CD4-positive, alpha-beta T cell treated with Interferon alpha-2 for 1 hour (primary cell): ENCODE measurements around the gene LCLAT1.

ENCODE experiments used
- DNase-seq, 2 donors: peaks; one replicate each; pipeline ENCODE4 v3.0.0-alpha.2; 2020 to 2022

LCLAT1 gene

DNA sequence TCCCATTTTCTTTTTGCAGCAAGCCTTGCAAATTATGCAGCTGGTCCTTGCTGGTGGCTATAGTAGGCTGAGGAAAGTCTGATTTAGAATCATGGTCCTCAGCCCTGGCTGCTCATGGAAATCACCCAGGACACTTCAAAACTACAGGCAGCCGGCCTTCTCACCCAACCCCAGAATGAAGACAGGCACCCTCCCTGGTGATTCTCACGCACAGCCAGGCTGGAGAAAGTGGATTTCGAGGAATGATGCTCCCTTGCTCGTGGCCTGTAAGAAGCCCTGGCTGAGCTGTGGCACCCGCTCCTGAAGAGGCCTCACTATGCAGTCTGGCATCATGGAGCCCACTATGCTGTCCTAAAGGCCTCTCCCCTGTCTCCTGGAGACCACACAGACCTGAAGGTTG, 202.8 kb downstream of the LCLAT1 start:
- no peak for DNase-seq

DNA sequence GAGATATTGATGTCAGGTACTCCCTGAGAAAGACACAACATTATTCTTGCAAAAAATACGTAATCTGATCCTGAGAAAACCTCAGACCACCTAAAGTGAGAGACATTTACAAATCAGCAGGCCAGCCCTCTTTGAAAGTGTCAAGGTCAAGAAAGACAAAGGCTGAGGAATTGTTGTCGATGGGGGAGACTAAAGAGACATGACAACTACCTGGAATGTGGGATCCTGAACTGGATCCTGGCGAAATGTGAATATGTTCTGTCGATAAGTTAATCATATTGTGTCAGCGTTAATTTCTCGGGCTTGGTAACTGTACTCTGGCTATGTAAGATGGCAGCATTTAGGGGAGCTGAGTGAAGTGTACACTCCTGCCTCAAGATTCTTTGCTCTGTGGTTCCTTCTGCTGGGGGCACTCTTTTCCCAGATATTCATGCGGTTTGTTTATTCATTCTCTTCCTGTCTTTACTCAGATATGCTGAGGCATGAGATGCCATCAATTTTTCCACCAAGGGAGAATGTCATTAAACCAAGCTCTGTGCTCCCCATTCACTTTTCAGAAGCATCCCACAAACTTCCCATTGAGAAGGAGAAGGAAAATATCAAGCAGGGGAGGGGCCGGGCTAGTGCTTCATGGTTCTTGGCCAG, 205.3 kb downstream of the LCLAT1 start:
- no peak for DNase-seq

DNA sequence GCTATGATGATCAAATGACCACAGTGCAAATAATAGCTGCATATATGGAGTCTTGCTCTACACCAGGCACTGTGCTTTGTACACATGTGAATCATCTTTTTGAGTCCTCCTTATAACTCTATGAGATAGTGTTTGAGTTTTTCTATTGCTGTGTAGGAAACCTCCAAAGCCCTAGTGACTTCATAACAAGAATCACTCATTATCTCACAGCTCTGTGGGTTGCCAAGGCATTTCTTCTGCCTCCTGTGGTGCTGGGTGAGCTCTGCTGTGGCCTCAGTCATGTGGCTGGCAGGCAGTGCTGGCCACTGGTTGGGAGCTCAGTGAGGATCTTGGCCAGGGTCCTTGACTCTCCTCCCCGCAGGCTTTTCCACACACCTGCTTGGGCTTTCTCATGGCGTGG, 206.8 kb downstream of the LCLAT1 start:
- DNase-seq = no peak

DNA sequence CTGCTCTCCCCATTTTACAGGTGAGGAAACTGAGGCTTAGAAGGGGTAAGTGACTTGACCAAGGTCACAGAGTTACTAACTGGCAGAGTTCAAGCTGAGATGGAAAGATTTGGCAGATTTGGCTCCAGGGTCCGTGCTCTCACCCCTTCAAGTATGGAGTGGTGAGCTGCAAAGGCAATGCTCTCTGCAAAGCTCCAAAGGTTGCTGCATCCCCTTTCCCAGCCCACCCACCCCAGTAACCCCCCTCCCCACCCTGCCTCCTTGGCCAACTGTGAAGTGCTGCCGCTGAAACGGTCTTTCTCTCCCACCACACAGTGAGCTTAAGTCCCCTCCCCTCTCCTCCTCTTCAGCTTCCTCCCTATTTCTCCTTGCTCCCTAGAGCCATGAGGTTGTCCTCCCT, 207.4 kb downstream of the LCLAT1 start:
- DNase-seq = no peak

DNA sequence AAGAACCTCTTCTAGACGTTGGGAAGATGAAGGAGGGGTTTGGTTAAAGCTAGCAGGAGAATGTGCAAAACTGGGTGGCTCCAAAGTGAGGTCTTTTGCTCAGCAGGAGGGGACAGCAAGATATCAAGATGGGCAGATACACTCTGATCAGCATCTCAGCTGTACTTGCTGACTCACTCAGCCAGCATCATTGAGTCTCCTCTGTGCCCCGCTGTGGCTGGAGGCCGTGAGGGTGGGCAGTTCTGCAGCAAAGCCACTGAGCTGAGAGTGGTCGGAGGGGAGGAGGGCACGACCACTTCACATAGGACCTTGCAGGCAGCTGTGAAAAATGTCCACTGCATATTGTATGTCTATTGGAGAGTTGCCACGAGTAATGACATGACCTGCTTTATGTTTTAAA, 208.2 kb downstream of the LCLAT1 start:
- no peak for DNase-seq

DNA sequence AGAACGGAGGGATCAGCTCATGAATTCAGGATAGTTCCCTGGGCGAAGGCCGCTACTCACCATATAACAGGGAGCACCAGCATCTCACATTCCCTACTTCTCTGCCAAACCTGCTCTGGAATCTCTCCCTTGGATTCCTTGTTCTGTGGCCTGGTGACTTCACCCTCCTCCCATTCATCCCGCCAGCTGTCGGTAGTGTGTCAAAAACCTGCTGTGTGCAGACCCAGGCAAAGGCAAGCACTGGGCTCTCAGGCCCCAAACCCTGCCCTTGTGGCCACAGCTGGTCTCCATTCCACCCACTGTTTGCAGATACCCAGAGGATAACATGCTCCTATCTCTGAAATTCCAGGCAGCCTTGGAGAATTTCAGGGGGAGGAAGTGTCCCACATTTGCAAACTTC, 208.6 kb downstream of the LCLAT1 start:
- no peak for DNase-seq

DNA sequence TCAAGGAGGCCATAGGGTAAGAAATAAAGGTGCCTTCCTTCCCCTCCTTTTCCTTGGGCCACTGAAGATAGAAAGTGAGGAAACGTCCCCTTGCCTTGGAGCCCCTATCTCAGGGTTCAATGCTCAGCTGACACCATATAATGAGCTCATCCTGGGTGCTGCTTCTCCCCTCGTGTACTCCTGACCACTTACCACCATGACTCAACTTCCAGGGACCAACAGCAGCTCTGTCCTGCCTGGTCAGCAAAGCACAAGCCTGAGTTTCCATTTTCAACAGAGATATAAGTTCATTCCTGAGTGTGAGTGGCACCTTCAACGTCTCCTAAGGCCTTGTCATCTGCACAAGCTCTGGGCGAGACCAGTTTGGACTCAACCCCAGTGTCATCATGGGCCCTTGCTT, 209.0 kb downstream of the LCLAT1 start:
- no peak for DNase-seq

DNA sequence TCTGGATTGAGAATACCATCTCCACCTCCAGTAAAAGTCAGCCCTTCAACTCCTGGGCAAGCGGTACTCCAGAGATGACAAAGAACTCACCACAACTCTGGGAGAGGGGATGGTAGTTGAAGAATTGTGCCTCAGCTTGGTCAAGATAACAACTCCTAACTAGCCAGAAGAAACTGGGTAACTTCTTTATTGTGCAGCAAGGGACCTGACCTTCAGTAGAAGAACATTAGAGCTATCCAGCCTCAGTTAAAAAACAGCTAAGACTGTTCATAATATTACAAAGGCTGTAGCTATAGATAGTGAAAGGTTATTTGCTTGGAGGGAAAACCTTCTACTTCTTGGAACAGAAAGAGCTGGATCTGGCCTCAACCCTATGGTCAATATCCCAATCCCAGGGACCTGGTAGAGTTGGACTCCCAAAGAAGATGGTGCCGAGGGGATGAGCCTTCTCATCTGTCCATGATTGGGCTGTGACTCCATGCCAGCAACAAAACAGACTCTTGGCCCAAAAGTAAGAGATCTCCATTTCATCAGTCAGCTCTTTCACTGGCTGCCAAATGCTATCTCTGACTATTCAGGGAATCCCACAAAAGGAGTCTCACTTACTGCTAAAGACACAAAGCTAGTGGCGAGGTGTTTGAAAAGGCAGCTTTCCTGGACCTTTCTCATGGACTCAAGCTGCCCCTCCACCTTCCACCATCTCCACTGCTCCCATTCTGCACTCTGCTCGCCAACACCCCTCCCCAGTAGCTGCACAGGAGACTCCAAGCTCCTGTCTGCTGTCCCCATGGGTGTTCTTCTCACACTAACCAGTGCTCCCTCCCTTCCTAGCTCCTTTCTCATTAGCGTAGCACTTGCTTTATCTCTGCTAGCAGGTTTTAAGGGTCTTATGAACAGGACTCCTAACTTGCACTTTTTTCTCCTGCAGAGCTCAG, 214.4 kb downstream of the LCLAT1 start:
- no peak for DNase-seq

DNA sequence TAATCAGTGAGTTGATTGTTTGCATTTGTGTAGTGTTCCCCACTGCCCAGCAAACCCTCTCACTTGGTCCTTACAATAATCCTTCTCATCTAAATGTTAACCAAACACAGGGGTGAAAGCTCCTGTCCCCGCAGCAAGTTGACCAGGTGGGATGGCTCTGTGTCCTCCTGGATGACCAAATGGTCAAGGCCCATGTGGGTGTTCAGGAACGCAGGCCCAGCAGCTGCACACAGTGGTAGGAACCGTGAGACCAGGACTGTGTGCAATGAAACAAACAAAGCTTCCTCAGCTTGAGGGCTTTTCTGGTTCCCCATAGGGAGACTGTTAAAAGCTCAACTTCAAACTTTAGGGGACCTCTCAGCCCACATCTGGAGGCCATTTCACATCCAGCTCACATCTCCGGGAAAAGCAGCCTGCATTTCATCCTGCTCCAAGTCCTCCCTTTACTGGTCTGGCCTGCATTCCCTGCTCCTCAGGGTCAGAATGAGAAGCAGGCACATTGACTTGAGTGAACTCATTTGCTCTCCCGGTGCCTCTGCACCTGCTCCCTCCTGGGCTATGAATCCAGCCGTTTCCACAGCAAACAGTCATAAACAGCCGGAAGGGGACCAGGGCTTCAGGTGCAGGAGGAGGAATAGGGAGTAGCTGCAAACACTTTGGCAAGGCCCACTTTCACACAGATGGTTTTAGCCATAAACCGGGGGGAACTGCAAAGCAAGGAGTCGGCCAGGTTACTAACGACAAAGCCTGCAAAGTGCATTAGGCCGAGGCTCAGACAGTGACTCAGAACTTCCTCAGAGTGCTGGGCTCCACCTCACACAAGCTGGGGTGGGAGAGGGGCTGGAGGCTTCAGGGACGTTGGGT, 215.5 kb downstream of the LCLAT1 start:
- DNase-seq = no peak

DNA sequence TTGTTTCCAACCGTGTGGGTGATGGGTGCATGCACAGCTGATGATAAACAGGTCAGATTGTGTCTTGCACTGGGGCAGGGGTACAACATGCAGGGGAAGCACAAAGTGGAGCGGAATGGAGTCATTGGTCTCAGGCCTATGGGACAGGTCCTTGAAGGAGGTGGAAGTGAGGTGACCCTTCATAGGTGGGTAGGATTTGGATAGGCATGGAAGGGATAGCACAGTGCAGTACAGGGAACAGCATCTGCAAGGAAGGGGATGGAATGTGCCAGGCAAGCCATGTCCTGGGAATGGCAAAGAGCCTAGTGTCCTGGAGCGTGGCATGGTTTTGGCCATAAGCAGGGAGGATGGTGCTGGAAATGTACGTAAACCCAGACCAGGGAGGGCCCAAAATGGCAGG, 216.3 kb downstream of the LCLAT1 start:
- DNase-seq = no peak

DNA sequence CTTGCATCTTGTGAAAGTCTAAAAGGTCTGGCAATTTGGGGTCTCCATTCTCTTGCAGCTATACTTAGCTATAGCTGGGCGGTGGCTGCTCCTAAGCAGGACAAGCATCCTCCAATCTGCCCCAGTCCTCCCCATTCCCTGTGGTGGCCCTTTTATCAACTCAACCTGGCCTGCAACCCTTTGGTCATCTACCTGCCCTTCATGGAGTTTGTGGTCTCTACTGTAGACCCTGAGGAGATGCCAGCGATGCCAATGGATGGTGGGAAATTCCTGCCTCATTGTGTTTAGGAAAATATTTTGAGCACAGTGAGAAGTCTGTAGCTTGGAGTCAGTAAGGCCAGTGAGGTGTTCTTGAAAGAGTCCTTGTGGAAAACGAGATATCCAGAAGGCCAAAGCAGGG, 216.8 kb downstream of the LCLAT1 start:
- no peak for DNase-seq

DNA sequence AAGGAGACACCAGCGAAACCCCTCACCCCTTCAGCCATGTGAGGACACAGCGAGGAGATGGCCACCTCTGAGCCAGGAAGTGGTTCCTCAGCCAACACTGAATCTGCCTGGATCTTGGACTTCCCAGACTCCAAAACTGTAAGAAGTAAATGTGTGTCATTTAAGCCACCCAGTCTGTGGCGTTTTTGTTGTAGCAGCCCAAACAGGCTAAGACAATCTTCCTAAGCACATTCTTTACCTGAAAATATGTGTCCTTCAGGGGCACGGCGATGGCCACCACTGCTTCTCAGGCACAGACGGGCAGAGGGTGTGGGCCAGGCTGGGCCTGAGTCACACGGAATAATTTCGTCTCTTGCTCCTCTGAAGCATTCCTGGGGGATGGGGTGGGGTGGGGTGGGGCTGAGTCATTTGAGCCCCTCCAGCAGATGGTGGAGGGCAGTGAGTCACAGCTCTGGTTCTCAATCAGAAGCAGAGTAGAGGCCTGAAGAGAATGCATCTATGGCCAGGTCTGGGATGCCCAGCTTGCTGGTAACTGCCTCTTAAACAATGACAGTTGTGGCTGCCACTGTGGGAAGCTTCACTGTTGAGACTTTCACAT, 217.8 kb downstream of the LCLAT1 start:
- no peak for DNase-seq

DNA sequence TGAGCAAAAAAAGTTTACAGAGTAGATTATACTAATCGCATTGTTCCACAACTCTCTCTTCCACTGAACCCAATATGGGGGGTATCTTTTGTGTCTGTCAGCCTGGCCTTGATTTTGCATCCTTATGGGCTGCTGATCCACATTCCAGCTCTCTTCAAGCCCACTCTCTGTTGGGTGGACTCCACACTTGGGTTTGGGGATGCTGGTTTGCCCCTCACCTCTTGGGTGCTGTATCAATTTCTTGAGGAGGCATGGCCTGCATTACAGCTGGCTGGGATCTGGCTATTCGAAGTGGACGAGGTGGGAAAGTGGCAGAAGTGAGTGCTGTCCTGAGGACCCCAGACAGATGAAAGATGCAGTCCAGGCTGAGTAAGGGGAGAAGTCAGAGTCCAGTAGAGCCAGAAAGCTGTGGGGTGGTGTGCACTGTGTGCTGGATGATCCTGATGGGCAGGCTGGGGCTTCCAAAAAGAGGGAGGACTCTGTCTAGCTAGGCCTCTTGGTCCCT, 218.8 kb downstream of the LCLAT1 start:
- DNase-seq = no peak

DNA sequence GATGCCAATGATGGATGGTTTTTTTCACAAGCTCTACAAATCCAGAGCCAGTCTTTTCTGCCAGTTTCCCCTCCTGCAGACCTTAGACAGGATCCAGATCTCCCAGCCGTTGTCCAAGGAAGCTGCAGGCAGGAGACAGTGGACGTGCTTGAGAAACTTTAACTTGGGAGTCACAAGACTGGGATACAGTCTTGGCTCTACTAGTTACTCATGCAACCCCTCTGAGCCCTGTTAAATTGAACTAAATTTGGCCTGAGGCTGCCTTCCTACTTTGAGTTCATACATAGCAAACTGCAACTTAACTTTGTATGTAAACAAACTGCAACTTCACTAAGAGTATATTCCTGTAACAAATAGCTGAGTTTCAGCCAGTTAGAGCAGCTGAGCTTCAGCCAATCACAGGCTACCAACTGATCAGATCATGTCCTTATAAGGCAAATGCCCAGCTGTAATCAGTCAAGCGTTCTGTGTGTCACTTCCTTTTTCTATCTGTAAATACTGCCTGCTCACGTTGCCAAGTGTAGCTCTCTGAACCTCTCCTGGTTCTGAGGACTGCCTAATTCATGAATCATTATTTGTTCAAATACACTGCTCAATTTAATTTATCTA, 219.3 kb downstream of the LCLAT1 start:
- no peak for DNase-seq

DNA sequence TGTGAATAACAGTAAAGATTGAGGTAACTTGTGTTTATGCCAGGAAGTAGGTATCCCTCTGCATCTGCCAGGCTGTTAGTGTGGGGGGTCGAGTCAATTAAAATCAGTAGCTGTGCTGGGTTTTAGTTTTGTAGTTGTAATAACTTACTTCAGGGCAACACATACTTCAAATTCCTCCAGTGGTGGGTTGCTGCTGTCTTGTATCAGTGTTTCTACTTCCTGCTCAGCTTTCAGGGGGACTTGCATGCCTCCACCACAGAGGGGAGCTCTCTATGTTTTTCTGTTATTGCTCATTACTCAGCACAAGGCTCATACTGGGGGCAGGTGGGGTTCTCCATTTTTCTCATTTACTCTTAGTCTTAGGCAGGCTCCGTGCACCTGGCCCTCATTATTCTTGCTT, 223.4 kb downstream of the LCLAT1 start:
- DNase-seq = no peak

DNA sequence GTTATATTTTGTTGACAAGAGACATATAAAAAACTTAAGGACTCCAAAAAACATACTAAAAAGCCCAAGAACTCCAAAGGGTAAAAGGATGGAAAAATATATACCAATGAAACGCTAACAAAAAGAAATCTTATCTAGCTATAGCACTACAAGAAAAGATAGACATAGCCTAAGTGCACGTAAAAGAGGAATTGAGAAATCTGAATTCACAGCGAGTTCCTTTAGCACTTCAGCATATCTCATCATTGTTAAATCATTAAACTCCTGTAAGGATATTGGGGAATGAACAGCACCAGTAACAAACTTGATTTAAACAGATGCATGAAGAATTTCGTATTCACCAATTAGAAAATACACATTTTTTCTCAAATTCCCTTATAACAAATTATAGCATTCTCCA, 226.1 kb downstream of the LCLAT1 start:
- DNase-seq = no peak

DNA sequence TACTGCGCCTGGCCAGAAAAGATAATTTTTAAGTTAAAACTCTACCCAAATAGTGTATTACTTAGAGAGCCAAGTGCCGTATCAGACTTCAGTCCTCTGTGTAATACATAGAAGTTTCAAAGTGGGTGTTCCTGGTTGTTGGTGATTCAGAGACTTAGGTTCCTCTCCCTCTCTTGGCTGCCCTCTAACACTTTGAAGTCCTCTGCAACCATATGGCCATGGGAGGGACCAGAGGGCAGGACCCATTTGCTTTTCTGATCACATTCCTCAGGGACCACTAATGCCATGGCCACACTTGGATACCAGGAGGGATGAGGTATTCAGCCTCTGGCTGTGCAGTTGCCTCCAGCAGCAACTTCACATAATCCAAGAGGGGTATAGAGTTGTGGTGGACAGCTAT, 228.7 kb downstream of the LCLAT1 start:
- DNase-seq = no peak

DNA sequence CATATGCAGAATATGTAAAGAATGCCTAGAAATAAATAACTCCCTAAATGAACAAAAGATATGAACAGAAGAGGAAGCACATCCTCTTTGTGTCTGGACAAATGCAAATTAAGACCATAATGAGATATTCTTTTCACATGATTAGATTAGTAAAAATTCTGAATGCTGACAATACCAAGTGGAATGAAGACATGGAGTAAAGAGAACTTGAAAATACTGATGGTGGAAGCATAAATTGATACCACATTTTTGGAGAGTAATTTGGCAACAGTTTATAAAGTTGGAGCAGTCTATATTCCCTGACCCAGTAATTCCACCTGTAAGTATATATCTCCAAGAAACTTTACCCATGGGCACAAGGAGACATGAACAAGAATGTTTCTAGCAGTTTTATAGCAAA, 230.2 kb downstream of the LCLAT1 start:
- no peak for DNase-seq

DNA sequence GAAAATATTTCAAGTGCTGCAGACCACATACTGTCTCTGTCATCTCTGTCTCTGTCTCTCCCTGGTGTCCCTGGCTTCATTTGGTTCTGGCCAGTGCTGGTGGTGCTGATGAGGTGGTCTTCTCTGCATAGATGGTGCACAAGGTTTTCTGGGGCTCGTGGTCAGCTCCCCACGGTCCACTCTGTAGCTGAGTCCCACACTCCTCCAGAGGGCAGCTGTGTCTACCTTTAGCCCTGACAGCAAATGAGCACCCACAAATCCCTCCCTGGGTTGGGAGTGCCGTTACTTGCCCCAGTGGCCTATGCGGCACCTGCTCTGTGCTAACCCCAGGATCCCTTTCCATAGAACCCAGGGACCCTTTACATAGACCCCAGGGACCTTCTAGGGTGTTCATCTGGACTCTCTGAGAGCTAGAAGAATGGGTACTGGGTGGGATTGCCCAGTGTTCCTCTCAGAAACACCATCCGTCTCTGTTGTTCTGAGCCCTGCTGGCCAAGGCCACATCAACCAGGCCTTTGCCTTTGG, 230.9 kb downstream of the LCLAT1 start:
- DNase-seq = no peak

DNA sequence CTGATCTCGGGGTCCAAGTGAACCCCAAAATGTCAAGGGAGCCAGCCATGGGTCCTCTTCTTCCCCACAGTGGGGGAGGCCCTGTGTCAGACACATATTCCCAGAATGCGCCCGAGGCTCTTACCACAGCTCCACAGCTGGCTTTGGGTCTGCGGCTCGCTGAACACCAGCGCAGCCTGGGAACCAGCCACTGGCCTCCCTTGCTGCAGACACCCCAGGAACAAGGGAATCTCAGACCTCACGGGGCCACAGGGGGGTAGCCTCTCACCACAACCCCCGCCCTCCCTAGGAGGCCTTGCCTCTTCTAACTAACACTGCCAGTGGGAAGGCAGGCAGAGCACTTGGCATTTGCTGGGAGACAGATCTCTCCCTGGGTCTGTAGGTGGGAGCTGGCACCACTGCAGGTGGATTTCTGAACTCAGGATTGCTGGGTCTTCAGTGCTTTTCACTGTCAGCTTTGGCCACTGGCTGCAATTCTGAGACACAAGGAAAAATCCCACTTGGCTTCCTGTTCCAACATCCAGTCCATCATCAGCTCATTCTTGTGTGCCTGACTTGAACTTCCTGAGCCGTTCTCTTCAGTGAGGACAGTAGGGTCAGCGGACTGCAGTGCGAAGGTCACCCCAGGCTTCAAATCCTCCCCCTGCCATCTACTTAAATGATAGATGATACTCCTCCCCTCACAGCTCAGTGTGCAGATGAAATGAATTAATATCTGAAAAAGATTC, 231.5 kb downstream of the LCLAT1 start:
- DNase-seq = no peak

DNA sequence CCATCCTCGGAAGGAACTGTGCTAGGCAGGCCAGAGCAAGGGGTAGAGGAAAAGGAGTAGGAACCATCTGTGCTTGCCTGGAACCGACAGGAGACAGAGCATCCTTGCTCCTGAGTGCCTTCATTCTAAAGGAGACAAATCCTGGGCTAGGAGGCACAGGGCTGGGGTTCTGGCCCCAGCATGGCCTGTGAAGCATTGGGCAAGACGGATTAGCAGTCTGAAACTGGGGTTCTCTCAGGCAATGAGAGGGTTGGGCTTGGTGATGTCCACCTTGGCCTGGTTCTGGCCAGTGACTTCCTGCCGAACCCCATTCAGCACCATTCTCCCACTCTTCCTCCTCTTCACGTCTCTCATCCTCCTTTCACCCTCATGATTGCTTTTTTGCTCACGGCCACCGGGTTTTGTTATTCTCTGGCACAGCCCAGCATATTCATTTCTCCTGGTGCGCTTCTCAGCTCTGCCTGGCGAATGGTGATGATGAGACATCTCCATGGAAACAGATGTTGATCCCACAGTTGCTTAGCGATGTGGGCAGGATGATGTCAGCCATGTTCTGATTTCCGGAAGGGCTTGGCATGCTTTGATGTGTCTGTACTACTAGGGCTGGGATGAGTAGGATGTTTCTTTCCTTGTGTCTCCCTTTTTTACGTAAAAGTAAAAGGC, 232.5 kb downstream of the LCLAT1 start:
- no peak for DNase-seq
